ENCODE data around the gene CADPS2.
"Not testable (repeated sequence)": the region's sequence is repeated elsewhere in the genome, so short reads cannot be mapped to it uniquely, and the experiment has no call there.

The CADPS2 gene

GRCh38 chr7:122304996-122305421 lies 581.3 kb downstream of the CADPS2 start:
- DNase-seq = no peak

DNA sequence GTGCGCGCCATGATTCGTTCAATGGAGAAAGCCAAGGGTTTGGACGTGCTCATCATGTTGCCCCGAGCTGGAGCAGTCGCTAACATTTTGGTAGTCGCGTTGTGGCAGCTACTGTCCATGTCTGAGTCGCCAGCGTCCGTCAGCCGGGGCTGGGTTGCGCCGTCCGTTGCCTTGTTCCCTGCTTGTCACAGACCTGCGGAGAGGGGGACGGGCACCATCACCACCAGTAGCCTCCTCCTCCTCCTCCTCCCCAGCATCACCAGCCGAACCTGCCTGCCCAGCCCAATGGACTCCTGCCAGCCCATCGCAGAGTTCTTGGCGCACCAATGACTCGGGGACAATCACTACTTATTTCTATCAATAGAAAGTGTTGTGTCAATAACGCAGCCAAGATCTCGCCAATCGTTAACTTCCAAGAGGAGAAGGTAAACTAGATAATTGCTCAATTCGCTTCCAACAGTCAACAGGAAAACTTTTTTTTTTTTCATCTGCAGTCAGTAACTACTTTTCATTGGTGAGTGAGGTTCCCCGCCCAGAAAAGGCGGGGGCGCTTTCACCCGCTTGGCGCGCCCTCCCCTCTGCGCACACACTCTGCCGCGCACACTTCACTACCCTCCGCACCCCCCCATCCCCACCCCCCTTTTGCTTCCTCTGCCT lies 581.8 kb downstream of the CADPS2 start, which contains the start of gene FEZF1:
Gene FEZF1, minus strand, starts transcription at position 432 of the 657 bp plus-strand sequence. Its CDS starts 313 bp downstream, at position 119.
- DNase-seq = no peak

DNA sequence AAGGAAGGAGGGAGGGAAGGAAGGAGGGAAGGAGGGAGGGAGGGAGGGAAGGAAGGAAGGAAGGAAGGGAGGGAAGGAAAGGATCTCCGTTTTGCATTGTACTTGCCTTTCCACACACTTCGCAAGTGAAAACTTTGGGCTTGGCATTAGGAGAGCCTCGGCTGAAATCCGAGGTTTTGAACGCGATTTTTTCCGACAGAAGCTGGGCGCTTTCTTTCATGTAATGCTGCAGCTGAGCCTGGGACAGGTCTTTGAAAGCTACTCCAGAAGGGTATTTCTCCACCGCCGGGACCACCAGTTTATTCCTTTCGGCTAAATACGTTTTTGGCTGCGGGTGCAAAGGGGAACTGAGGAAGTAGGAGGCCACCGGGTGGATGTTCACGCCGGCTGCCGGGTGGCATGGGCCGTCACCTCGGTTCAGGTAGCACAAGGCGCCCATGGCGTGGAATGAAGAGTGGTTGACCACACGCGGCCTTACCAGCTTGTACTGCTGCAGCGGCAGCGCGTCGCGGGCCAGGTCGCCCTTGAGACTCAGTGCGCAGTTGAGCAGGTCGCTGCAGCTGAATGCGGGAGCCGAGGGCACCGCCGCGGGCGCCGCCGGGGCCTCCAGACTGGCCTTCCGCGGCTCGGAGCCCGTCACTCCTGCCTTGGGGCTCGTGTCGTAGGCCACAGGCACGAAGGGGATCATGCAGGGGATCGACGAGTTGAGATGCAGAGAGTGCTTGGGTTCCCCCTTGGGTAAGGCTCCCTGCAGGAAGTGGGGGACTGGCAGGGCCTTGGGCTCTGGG lies 582.5 kb downstream of the CADPS2 start:
- no peak for DNase-seq

DNA sequence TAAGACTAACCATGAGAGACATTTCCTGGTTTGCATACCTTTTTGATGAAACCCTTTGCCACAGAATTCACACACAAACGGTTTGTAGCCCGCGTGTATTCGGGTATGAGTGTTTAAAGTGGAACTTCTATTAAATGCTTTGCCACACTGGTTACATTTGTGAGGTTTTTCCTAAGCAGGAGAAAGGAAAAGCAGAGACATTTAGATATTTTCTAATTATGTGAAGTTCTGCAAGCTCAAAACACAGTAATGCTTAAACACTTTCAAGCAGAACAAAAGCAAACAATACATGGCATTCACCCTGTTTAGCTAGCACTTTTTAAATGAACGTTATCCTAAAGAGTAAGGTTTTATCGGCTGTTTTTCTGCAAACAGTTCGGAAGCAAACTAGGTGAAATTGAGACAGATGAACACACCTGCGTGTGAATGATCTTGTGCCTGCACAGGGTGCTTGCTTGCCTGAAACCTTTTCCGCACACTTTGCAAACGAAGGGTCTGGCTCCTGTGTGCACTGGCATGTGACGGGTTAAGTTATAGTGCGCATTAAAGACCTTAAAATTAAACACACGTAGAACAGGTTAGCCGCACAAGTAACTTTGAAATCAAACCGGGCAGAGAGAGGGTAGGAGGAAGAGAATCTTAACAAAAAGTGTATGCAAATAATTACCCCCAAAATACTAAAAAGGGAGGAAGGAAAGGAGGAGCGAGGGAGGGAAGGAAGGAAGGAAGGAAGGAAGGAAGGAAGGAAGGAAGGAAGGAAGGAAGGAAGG lies 583.3 kb downstream of the CADPS2 start:
- DNase-seq = no peak

- no peak for DNase-seq
These were observed 584.2 kb downstream of the CADPS2 start for GRCh38 chr7:122301858-122302760.

GRCh38 chr7:122300956-122301833 lies 585.1 kb downstream of the CADPS2 start:
- DNase-seq = no peak

GRCh38 chr7:122300211-122300932 lies 585.9 kb downstream of the CADPS2 start:
- DNase-seq = no peak

- no peak for DNase-seq
These were observed 586.5 kb downstream of the CADPS2 start for GRCh38 chr7:122299624-122300210.

DNA sequence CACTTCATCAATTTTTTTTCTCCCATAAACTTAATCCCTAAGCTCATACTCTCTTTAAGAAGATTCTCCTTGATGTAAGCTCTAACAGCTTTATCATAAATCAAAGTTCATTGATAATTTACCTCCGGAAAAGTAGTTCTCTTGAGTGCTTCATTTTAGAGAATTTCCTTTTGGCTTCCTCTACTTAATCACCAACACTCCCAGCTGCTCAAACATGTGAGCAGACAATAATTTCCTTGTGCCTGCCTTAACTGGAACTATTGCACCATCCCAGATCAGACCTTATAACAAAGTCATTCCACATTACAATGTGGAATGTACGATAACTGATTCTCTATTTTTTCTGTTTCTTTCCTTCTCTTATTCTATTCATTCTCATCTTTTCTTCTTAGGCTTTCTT lies 587.6 kb downstream of the CADPS2 start:
- no peak for DNase-seq

DNA sequence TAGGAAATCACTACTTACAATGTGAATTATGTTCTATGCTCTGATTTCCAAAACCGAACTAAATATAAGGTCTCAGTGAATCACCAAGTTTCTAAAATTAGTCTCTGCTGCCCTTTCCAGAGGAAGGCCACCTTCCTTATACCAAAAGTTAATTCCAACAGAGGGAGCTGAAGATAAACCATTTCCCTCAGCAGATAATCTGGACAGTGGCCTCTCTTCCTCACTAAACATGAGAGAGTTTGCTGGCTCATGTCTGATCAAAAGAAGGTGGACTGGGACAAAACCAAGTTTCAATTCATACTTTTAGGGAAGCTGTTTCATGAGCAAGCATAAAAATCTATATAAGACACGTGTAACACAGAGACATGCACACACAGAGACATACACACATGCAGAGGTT lies 588.1 kb downstream of the CADPS2 start:
- no peak for DNase-seq

GRCh38 chr7:122291189-122291588 lies 595.1 kb downstream of the CADPS2 start:
- no peak for DNase-seq

DNA sequence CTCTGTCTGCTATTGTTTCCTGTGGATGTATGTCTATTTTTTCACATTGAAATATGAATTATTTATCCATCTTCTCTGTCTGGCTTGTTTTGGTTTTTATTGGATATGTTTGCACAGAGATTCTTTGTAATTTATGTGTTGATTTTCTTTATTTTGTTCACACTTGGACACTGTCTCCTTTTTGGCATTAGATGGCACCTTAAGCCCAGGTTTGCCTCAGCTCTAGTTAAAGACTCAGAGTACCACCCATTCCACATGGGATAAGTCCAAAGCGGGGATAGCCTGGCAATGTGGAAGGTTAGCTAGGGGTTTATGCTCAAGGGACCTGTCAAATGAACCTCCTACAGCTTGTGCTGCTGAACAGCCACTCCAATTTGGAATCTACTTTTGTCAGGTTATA lies 595.8 kb downstream of the CADPS2 start:
- no peak for DNase-seq

DNA sequence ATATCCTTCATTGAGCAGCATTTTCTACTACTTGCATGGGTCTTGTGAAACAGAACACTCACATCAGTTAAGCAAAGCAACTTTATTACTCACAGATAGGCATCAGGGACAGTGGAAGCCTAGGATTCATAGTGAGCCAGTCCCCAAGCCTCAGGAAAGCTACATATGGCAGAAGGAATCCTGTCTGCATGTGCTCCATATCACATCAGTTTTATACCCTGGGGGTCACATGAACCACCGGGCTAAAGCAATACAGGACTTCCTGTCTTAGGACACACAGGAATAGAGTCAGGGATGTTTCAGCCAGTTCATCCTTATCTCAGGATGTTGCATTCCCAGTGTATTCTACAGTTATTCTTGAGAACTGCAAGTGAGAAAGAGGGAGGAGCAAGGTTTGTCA lies 596.8 kb downstream of the CADPS2 start:
- DNase-seq = no peak

DNA sequence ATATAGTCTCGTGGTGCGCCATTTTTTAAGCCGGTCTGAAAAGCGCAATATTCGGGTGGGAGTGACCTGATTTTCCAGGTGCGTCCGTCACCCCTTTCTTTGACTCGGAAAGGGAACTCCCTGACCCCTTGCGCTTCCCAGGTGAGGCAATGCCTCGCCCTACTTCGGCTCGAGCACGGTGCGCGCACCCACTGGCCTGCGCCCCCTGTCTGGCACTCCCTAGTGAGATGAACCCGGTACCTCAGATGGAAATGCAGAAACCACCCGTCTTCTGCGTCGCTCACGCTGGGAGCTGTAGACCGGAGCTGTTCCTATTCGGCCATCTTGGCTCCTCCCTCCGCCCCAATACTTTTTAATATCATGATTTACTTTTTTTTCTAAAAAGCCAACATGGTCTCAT lies 601.7 kb downstream of the CADPS2 start:
- not testable (repeated sequence) for DNase-seq

DNA sequence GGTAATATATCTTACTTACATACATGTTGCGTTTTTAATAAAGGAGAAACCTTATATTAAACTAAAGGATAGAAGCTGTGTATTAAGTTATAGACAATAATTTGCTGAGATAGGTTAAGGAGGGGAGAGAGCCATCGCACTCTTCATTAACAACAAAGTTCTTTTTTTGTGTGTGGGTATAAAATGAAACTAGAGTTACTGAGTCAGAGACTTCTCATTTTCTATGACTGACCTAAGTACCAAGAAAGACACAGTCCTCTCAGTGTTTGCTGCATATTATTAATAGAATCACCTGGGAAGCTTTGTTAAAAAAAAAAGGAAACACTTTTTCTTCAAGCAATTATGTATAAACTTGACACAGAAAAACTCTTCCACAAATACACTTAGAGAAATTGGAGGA lies 613.1 kb downstream of the CADPS2 start:
- DNase-seq = no peak

GRCh38 chr7:122269241-122269640 lies 617.0 kb downstream of the CADPS2 start:
- DNase-seq = no peak

All from activated CD4-positive, alpha-beta T cell treated with anti-CD3 and anti-CD28 coated beads for 4 hours (primary cell).